HG03457 (cell line): ENCODE measurements around the gene PKD1L1.

Source experiments
- ATAC-seq: cut with Tn5 transposase; IDR thresholded peaks from one replicate; pipeline ENCODE4 v1.9.1; 2021; ENCODE audit warnings: moderate number of reproducible peaks; ENCODE audit not compliant: unreplicated experiment

PKD1L1 gene

GRCh38 chr7:47907981-47908616 is 40.2 kb downstream of the PKD1L1 start:
- ATAC-seq: no peak

GRCh38 chr7:47906883-47907282 is 41.4 kb downstream of the PKD1L1 start:
- ATAC-seq: no peak

GRCh38 chr7:47905076-47905920 is 43.0 kb downstream of the PKD1L1 start:
- no peak for ATAC-seq

GRCh38 chr7:47902013-47902412 is 46.3 kb downstream of the PKD1L1 start:
- ATAC-seq: no peak

GRCh38 chr7:47901542-47901941 is 46.7 kb downstream of the PKD1L1 start:
- no peak for ATAC-seq

GRCh38 chr7:47897831-47898230 is 50.4 kb downstream of the PKD1L1 start:
- no peak for ATAC-seq

GRCh38 chr7:47896809-47897423 is 51.4 kb downstream of the PKD1L1 start:
- ATAC-seq: no peak

GRCh38 chr7:47895026-47895425 is 53.2 kb downstream of the PKD1L1 start:
- ATAC-seq: no peak

GRCh38 chr7:47893721-47894365 is 54.4 kb downstream of the PKD1L1 start:
- ATAC-seq: no peak

- ATAC-seq: no peak
Observed at GRCh38 chr7:47893238-47893637, 55.0 kb downstream of the PKD1L1 start.

- ATAC-seq: no peak
Observed at GRCh38 chr7:47890606-47891005, 57.7 kb downstream of the PKD1L1 start.

- ATAC-seq: no peak
Observed at GRCh38 chr7:47890125-47890524, 58.1 kb downstream of the PKD1L1 start.

- no peak for ATAC-seq
Observed at GRCh38 chr7:47889723-47890122, 58.5 kb downstream of the PKD1L1 start.

- no peak for ATAC-seq
Observed at GRCh38 chr7:47888371-47889265, 59.6 kb downstream of the PKD1L1 start.

GRCh38 chr7:47887016-47887640 is 61.1 kb downstream of the PKD1L1 start:
- ATAC-seq: no peak

- ATAC-seq: no peak
Observed at GRCh38 chr7:47885987-47886811, 62.1 kb downstream of the PKD1L1 start.

GRCh38 chr7:47885309-47885986 is 62.8 kb downstream of the PKD1L1 start:
- no peak for ATAC-seq

GRCh38 chr7:47884675-47885074 is 63.6 kb downstream of the PKD1L1 start:
- ATAC-seq: no peak

- no peak for ATAC-seq
Observed at GRCh38 chr7:47882635-47883034, 65.6 kb downstream of the PKD1L1 start.
